GM18873 (cell line): ENCODE measurements around the gene FRMPD4.

ENCODE experiments used
- ATAC-seq: cut with Tn5 transposase; IDR thresholded peaks from one replicate; pipeline ENCODE4 v1.9.1; 2021; ENCODE audit warnings: mild to moderate bottlenecking, moderate library complexity, moderate number of reproducible peaks; ENCODE audit not compliant: unreplicated experiment, low FRiP score

Gene FRMPD4

GRCh38 chrX:12292996-12293765 lies 154.9 kb downstream of the FRMPD4 start:
- ATAC-seq, result no peak

GRCh38 chrX:12297353-12297752 lies 159.1 kb downstream of the FRMPD4 start:
- ATAC-seq, result no peak

GRCh38 chrX:12301288-12301687 lies 163.0 kb downstream of the FRMPD4 start:
- ATAC-seq, result no peak

GRCh38 chrX:12304261-12304660 lies 166.0 kb downstream of the FRMPD4 start:
- ATAC-seq, result no peak

GRCh38 chrX:12307961-12308360 lies 169.7 kb downstream of the FRMPD4 start:
- no peak for ATAC-seq

- ATAC-seq, result no peak
These were observed 170.1 kb downstream of the FRMPD4 start for GRCh38 chrX:12308420-12308819.

GRCh38 chrX:12309040-12309743 lies 170.9 kb downstream of the FRMPD4 start:
- ATAC-seq, result no peak

- no peak for ATAC-seq
These were observed 171.4 kb downstream of the FRMPD4 start for GRCh38 chrX:12309744-12310076.

- ATAC-seq, result no peak
These were observed 176.4 kb downstream of the FRMPD4 start for GRCh38 chrX:12314651-12315050.

GRCh38 chrX:12315526-12315925 lies 177.3 kb downstream of the FRMPD4 start:
- no peak for ATAC-seq

- ATAC-seq, result no peak
These were observed 180.8 kb downstream of the FRMPD4 start for GRCh38 chrX:12319003-12319519.

GRCh38 chrX:12319992-12320391 lies 181.7 kb downstream of the FRMPD4 start:
- ATAC-seq, result no peak

- no peak for ATAC-seq
These were observed 183.8 kb downstream of the FRMPD4 start for GRCh38 chrX:12322031-12322430.

GRCh38 chrX:12325171-12325570 lies 186.9 kb downstream of the FRMPD4 start:
- no peak for ATAC-seq

GRCh38 chrX:12327836-12328235 lies 189.6 kb downstream of the FRMPD4 start:
- no peak for ATAC-seq

GRCh38 chrX:12329476-12329875 lies 191.2 kb downstream of the FRMPD4 start:
- no peak for ATAC-seq

GRCh38 chrX:12330841-12331240 lies 192.6 kb downstream of the FRMPD4 start:
- ATAC-seq, result no peak

GRCh38 chrX:12332786-12333347 lies 194.6 kb downstream of the FRMPD4 start:
- no peak for ATAC-seq

- no peak for ATAC-seq
These were observed 201.6 kb downstream of the FRMPD4 start for GRCh38 chrX:12339921-12340320.

- ATAC-seq, result no peak
These were observed 206.7 kb downstream of the FRMPD4 start for GRCh38 chrX:12344954-12345353.

- no peak for ATAC-seq
These were observed 210.9 kb downstream of the FRMPD4 start for GRCh38 chrX:12349201-12349600.

GRCh38 chrX:12352922-12353321 lies 214.6 kb downstream of the FRMPD4 start:
- ATAC-seq, result no peak
